Fibroblast of lung (primary cell): ENCODE data around the gene UBE2U.

Source experiments
- EZH2 ChIP-seq: IDR thresholded peaks from 2 replicates; pipeline ENCODE4 v1.5.1; 2012; ENCODE audit warnings: low read length, control low read depth, mild to moderate bottlenecking; ENCODE audit errors: missing control alignments
- TF ChIP-seq, protein P1 (sequence below), 2 donors: IDR thresholded peaks in 1 of 2; conservative IDR thresholded peaks in 1 of 2; 1 replicate in 1 of 2; 2 replicates in 1 of 2; pipeline ENCODE4 v1.5.1; 2011 to 2012; ENCODE audit warnings: low read length in 2 of 2, control low read depth in 1 of 2, inconsistent platforms in 1 of 2, low read depth in 1 of 2, mild to moderate bottlenecking in 1 of 2

DNA sequence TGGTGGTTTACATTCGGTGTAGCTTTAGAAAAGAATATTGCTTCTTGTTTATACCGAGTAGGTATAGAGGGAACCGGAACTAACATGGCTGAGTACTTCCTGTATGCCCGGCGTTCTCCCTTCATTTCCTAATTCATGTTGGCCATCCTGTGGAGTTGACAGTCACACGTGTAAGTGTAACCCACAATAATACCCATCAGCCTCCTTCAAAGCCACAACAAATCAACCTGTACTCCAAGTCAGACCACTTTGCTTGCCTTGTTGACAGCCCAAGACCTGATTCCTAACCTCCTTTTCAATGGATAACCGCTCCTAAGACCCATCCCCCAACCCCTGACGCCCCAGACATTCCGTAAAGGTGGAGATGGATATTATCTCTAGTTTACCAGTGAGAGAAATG lies 42.1 kb downstream of the UBE2U start:
- no peak for TF ChIP-seq EZH2
- TF ChIP-seq, protein P1, sequence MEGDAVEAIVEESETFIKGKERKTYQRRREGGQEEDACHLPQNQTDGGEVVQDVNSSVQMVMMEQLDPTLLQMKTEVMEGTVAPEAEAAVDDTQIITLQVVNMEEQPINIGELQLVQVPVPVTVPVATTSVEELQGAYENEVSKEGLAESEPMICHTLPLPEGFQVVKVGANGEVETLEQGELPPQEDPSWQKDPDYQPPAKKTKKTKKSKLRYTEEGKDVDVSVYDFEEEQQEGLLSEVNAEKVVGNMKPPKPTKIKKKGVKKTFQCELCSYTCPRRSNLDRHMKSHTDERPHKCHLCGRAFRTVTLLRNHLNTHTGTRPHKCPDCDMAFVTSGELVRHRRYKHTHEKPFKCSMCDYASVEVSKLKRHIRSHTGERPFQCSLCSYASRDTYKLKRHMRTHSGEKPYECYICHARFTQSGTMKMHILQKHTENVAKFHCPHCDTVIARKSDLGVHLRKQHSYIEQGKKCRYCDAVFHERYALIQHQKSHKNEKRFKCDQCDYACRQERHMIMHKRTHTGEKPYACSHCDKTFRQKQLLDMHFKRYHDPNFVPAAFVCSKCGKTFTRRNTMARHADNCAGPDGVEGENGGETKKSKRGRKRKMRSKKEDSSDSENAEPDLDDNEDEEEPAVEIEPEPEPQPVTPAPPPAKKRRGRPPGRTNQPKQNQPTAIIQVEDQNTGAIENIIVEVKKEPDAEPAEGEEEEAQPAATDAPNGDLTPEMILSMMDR (conservative IDR thresholded peaks at IDR 0.05 in 1 of 2, IDR thresholded peaks at IDR 0.05 in 1 of 2; ENCODE audit: low read depth in 1 of 2, low read length in 2 of 2): no peak
